Measurements from ENCODE around the gene ESX1.
"Not testable (repeated sequence)": the region's sequence is repeated elsewhere in the genome, so short reads cannot be mapped to it uniquely, and the experiment has no call there.

The ESX1 gene

DNA sequence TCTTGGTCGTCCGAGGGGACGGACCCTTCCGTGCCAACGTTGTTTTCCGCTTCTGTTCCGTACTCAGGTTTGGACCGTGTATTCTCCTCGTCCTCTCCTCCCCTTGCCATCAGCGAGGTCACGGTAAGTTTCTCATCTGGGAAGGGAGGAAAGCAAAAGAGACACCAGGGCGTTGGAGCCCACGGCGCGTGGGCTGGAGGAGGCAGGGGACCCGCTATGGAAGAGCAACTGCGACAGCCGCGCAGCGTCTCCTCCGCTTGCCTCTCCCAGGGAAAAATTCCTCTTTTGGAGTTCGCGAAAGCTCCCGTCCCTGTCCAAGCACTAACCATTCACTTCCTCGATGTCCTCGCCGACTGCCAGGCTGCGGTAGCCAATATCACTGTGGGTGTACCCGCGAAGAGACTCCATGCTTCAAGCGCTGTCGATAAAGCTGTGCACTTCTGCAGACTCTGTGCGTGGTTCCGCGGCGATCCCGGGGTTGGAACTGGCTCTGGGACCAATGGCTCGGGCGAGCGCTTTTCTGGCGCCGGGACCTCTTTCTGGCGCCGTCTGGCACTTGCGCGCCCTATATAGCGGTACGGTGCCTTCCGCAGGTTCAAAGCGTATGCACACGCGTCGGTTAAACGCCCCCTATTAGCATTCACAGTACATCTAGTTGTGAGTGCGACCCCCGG, at the start of gene ESX1:
Gene ESX1, minus strand, starts transcription at position 492 of the 674 bp plus-strand sequence. Its CDS starts 84 bp downstream, at position 408.
- no peak for DNase-seq

DNA sequence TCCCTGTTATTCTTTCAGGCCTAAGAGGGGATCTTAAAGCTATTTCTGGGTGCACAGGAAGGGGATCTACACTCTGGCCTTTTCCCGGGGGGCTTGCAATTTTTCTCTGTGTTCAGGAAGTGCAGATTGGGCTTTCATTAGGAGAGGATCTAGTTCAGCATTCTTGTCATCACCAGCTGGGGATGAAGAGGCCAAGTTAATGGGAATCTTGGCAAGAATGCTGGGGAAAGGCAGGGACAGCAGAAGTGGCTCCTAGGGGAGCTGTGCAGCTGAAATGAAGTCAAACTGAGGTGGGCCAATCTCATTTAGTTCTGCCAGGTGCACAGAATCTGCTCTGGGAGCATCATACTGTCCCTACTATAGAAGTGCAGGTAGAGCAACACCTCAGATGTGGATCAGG, 40.9 kb upstream of the ESX1 start:
- no peak for DNase-seq

DNA sequence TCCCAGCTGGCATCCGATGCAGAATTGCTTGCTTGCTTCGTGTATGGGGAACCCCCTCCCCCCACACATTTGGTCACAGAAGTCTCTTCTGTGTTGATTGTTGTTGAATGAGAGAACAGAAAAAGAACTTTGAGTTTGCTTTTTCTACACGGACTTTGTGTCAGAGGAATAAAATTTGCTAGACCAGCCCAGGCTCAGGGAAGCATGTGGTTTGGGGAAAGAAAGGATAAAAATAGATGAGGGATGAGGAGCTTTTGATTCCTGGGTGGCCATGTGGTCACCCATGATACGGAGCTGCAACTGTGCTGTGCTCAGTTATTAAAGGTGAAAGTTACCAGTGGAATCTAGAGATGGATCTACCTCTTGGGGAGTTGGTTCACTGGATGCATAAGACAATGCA, 34.2 kb upstream of the ESX1 start:
- DNase-seq, result no peak

DNA sequence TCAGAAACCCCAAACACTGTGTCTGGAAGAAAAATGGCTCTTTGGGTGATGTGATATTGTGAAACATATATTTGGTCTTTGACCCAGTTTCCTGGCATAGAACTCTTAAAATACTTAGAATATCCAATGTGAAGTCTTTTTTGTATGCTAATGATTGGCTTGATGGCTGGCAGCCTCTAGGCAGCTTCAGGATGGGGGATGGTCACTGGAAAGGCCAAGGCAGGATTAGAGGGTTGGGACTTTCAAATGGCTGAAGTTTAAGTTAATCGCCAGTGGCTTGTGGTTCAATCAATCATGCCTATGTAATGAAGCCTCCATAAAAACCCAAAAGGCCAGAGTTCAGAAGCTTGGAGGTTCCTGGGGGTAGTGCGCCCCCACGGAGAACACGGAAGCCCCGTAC, 33.5 kb upstream of the ESX1 start:
- DNase-seq, result no peak

DNA sequence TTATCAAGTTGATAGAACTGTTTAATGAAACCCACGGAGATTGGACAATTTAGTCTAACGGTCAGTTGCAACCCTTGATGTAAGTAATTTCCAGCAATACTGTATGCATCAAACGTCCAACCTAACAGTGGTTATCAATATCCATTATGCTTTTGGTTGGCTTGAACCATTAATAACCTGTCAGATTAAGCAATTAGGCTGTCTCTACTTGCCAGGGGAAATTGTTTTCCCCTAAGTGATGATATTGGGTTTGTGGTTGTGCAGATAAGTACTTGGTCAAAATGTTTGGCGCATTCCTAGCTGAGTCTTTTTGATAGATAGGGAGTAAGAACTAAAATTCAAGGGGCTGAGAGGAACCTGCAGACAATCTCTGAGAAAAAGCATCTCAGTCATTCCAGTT, 30.5 kb upstream of the ESX1 start:
- DNase-seq, result no peak

DNA sequence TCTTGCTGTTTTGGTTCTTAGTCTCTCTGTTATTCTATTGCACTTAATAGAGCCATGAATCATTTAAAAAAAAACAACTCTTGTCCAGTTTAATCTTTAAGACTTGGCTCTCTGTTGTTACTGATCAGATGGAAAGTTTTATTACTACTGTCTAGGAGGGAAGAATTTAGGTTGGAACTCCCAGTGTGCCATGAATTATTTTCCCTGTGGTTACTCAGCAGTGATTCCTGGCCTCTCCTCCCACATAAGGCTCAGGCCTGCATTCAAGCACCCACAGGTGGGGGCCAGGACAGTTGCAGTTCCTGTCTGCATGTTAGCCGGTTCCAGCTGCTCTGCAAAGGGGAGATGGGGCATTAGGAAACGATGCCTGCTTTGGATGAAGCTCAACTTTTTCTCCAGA, 29.8 kb upstream of the ESX1 start:
- no peak for DNase-seq

DNA sequence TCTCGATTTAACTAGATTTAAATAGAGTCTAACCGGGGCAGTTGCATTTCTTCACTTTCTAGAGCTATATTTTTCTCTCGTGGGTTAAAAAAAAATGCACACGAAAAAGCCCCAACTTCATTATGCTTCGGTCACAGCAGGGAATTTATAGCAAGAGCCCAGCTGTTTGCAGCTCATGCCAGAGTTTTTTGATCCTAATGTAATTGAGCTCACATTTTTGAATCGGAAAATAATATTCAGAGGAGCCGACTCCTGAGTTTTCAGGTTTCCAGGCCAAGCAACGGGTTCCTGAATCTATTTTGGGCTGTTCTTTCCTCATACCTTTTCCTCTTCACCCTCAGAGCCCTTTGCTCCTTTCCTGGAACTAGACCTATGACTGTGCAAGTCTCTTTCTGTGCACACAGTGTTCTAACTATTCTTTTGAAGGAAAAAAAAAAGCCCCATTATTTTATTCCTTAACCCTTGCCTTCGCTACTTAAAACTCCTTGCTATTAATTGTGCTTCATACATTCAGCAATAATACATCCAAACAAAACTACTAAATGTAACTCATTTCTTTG, 27.5 kb upstream of the ESX1 start:
- no peak for DNase-seq

DNA sequence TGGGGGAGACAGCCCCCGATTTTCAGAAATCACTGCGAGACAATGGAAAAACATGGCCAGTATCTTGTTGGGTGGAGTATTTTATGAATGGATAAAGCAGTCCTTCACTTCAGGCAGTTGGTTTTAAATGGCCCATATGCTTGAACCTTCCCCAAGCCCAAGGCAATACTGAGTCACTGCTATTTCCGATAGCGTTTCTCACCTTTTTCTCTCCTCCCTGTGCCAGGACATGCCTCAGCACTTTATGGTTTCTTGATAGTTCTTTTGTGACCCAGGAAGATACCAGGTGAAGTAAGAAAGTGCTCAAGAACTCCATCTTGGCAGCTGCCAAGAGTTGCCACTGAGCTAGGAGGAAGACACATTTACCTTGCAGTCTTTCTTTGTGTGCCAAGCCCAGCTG, 26.8 kb upstream of the ESX1 start:
- DNase-seq, result no peak

DNA sequence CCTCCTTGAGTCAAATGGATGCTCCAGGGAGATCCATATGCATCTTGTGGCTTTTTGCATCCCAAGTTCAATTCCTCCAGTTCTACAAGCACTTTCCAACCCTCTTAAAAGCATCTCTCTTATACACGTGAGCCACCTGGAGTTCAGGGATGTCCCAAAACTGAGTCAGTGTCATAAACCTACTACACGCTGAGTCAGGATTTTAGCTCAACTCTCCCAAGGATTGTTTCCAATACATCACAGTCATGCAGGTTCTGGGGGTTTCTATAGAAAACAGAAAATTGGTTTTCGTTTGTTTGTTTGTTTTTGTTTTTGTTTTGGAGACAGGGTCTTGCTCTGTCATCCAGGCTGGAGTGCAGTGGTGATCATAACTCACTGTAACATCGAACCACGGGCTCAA, 25.9 kb upstream of the ESX1 start:
- no peak for DNase-seq

DNA sequence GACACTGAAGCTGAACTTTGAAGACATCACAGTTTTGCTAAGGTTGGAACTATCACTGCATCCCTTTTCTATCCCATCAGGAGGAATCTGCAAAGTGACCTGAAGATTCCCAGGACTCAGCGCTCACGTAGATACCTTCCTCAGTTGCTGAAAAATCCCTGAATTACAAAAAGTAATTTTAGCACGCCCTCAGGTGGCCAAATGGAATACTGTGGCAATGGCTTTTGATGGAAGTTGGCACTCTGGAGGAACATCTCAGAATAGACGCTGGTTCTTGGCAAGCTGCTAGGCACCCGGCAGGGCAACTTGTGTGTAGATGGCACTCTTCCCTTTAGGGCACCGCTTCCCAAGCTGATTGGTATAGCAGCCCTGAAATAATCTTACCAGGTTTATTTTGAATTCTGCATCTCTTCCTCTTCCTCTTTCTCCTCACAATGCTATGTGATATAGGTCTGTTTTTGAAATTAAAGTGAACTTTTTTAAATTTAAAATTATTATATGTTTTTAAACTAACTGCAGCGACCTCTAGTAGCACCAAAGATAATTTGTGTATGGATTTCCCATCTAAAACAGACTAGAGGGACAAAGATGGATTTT, 16.3 kb upstream of the ESX1 start:
- DNase-seq, result peak; percentile 21

DNA sequence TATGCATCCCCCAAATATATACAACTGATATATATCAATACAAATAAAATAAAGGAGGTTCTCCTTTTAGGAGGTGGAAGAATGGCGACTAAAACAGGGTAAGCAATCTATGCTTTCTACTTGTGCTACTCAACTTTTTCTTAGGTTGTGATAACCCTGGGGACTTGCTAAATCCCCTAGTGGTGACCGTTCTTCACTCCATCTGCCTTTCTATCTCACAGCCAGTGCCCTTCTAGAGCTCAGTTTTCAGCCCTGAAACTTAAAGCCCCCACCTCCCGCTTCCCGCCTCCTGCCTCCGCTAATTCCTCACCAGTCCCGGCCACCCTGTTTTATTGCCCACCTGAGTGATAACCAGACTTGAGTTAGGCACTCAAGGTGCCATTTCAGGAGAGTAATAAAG, 15.5 kb upstream of the ESX1 start:
- no peak for DNase-seq

DNA sequence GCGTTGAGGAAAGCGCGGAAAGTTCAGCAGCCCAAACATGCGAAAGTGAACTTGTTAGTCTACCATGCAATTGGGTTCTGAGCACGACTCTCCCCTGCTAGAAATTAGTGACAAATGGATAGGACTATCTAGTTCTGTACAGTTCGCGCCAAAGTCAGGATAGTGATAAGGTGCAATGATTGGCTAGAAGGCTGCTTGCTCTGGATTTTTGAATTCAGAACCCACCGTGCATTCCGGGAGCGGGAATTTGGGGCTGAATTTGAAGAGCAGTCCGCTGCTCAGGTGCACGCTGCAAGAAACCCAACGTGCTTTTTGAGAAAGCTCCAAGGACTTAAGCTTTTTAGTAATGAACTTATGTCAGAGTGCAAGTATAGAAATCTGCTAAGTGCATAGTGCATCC, 732 bp upstream of the ESX1 start:
- DNase-seq, result no peak

DNA sequence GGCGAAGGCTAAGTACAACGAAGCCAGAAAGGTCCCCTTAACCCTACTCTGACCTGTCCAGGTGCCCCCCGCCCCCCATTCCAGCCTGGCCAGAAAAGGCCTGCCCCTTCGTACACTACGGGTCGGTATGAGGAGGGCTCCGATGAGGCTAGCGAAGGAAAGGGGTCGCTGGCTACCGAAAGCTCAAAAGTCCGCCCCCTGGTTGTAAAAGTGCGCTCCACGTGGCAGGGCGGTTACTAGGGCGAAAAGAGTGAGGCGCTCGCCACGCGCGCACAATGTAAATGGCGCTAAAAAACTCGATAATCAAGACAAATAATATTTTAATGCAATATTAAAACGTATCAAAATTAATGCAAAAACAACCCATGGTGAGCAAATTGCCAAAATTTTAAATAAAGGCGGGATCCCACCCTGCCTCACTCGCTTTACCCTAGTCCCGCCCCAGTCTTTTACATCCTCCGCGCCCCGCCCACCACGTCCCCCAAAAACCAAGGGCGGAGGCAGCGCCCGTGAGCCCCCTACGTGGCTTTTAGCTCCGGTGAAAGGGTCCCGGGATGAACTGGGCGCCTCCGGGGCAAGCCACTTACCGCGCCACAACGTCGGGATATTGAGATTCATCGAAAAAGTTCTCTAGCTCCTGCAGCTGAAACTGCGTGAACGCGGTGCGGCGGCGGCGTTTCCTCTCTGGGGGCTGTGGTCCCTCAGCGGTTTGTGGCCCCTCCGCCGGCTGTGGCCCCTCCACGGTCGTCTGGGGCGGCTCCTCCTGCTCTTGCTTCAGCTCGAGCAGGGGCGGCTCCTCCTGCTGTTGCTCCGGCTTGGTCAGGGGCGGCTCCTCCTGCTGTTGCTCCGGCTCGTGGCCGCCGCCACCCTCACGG, 929 bp downstream of the ESX1 start:
- DNase-seq, result no peak

DNA sequence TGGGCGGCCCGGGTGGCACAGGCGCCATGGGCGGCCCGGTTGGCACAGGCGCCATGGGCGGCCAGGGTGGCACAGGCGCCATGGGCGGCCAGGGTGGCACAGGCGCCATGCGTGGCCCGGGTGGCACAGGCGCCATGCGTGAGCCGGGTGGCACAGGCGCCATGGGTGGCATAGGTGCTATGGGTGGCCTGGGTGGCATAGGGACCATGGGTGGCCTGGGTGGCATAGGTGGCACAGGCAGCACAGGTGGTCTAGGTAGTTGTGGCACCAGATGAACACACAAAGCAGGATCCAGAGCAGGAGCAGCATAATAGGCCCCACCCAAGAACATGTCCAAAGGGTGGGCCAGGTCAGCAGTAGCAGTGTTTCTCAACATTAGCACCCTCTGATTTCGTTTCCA, 4.3 kb downstream of the ESX1 start:
- DNase-seq, result no peak

DNA sequence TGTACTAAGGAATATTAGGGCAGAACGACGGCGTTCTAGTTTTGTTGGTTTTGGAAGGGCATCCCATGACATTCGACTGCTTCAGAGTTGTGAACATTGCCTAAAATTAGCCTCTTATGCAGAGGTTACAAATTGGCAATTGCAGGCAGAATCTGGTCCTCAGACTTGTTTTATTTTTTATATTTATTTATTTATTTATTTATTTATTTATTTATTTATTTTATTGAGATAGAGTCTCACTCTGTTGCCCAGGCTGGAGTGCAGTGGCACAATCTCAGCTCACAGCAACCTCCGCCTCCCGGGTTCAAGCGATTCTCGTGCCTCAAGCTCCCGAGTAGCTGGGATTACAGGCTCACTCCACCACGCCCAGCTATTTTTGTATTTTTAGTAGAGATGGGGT, 24.7 kb downstream of the ESX1 start:
- not testable (repeated sequence) for DNase-seq

DNA sequence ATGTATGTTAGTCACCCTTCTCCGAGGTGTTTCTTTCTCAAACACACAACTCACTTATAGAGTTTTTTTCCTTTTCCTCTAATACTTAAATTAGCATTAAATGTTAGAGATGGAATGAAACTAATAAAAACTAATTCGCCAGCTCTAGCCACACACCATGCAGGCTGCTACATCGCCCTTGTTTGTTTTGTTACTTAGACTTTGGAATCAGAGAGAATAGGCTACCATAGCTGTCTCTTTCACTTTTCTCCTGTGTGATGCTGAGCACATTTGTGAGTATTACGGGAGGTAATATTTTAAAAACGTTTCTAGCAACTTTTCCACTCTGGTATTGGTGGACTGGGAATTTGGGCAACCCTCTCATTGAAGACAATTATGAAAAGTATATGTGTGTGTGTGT, 43.5 kb downstream of the ESX1 start:
- DNase-seq, result no peak

DNA sequence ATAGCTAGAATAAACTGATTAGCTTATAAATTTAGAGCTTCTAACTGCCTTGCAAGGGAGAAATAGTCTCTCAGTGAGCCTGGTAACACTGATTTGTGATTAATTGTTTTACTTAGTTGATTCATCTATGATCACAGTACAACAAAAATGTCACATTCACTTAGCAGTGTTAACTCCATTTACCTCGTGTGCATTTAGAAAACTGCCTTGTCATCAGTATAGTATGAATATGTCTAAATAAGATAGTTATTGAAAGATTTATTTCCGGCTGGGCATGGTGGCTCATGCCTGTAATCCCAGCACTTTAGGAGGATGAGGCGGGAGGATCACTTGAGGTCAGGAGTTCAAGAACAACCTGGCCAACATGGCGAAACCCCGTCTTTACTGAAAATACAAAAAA, 49.2 kb downstream of the ESX1 start:
- no peak for DNase-seq
